Epidermal melanocyte (primary cell): ENCODE data around the gene MAGI1.

Source experiments
- DNase-seq: peaks from one replicate; pipeline ENCODE4 v3.0.0; 2011; ENCODE audit warnings: low spot score; ENCODE audit not compliant: insufficient read length

Gene MAGI1

GRCh38 chr3:65843732-65844131 lies 195.0 kb downstream of the MAGI1 start:
- no peak for DNase-seq

GRCh38 chr3:65837604-65838003 lies 201.1 kb downstream of the MAGI1 start:
- DNase-seq, result no peak

GRCh38 chr3:65836047-65836446 lies 202.7 kb downstream of the MAGI1 start:
- no peak for DNase-seq

- DNase-seq, result no peak
Observed at GRCh38 chr3:65833761-65834505, 204.8 kb downstream of the MAGI1 start.

- DNase-seq, result peak; percentile 45
Observed at GRCh38 chr3:65831733-65832425, 206.8 kb downstream of the MAGI1 start.

- DNase-seq, result no peak
Observed at GRCh38 chr3:65830948-65831732, 207.6 kb downstream of the MAGI1 start.

GRCh38 chr3:65829228-65829627 lies 209.5 kb downstream of the MAGI1 start:
- no peak for DNase-seq

GRCh38 chr3:65828706-65829105 lies 210.0 kb downstream of the MAGI1 start:
- DNase-seq, result no peak

- no peak for DNase-seq
Observed at GRCh38 chr3:65827076-65827475, 211.6 kb downstream of the MAGI1 start.

GRCh38 chr3:65824166-65824565 lies 214.6 kb downstream of the MAGI1 start:
- DNase-seq, result no peak

- no peak for DNase-seq
Observed at GRCh38 chr3:65820600-65820999, 218.1 kb downstream of the MAGI1 start.

- no peak for DNase-seq
Observed at GRCh38 chr3:65819896-65820295, 218.8 kb downstream of the MAGI1 start.

GRCh38 chr3:65817553-65818126 lies 221.1 kb downstream of the MAGI1 start:
- no peak for DNase-seq

GRCh38 chr3:65816208-65816607 lies 222.5 kb downstream of the MAGI1 start:
- no peak for DNase-seq

- no peak for DNase-seq
Observed at GRCh38 chr3:65814845-65815578, 223.7 kb downstream of the MAGI1 start.

- no peak for DNase-seq
Observed at GRCh38 chr3:65811892-65812291, 226.8 kb downstream of the MAGI1 start.

- no peak for DNase-seq
Observed at GRCh38 chr3:65811086-65811761, 227.5 kb downstream of the MAGI1 start.

- DNase-seq, result no peak
Observed at GRCh38 chr3:65810302-65810701, 228.4 kb downstream of the MAGI1 start.

GRCh38 chr3:65809641-65810150 lies 229.0 kb downstream of the MAGI1 start:
- DNase-seq, result no peak

- DNase-seq, result no peak
Observed at GRCh38 chr3:65808824-65809223, 229.9 kb downstream of the MAGI1 start.
